ENCODE data around the gene MPST.

The MPST gene

GRCh38 chr22:37046589-37046988 lies 27.0 kb downstream of the MPST start:
- DNase-seq: no peak

- DNase-seq: no peak
Measured at GRCh38 chr22:37047006-37047405, 27.5 kb downstream of the MPST start.

GRCh38 chr22:37048133-37048532 lies 28.6 kb downstream of the MPST start:
- no peak for DNase-seq

GRCh38 chr22:37049224-37049623 lies 29.7 kb downstream of the MPST start:
- DNase-seq: no peak

- no peak for DNase-seq
Measured at GRCh38 chr22:37050913-37051312, 31.4 kb downstream of the MPST start.

GRCh38 chr22:37051391-37052385 lies 32.1 kb downstream of the MPST start, which contains the start of gene KCTD17:
KCTD17 (plus strand) TSS chr22:37051742; CDS start chr22:37051761, 19 bp downstream.
- peak; percentile 27 to 68 for DNase-seq

GRCh38 chr22:37052386-37053309 lies 33.1 kb downstream of the MPST start:
- no peak for DNase-seq

- DNase-seq: no peak
Measured at GRCh38 chr22:37053310-37054055, 33.9 kb downstream of the MPST start.

- DNase-seq: no peak
Measured at GRCh38 chr22:37054056-37054395, 34.5 kb downstream of the MPST start.

- DNase-seq: no peak
Measured at GRCh38 chr22:37054600-37055365, 35.2 kb downstream of the MPST start.

GRCh38 chr22:37056246-37056645 lies 36.7 kb downstream of the MPST start:
- DNase-seq: no peak

- no peak for DNase-seq
Measured at GRCh38 chr22:37057226-37057625, 37.7 kb downstream of the MPST start.

GRCh38 chr22:37057796-37058510 lies 38.4 kb downstream of the MPST start:
- no peak for DNase-seq

GRCh38 chr22:37058917-37059701 lies 39.6 kb downstream of the MPST start:
- no peak for DNase-seq

- no peak for DNase-seq
Measured at GRCh38 chr22:37059876-37060449, 40.4 kb downstream of the MPST start.

GRCh38 chr22:37060801-37061610 lies 41.5 kb downstream of the MPST start:
- DNase-seq: no peak

- no peak for DNase-seq
Measured at GRCh38 chr22:37061611-37062375, 42.3 kb downstream of the MPST start.

GRCh38 chr22:37062376-37062675 lies 42.8 kb downstream of the MPST start:
- no peak for DNase-seq
